Measurements from ENCODE around the gene PRRG3. TPM values are rescaled to one million over a fixed set of nuclear protein-coding genes. Genes with fewer than 3 reads are reported as not detected.
"Not testable (repeated sequence)": the region's sequence is repeated elsewhere in the genome, so short reads cannot be mapped to it uniquely, and the experiment has no call there.

The PRRG3 gene
- total RNA-seq = 1 to 10 TPM in 1 of 2 donors, under 1 TPM in 1; 0.37 to 2.1 TPM
- long read RNA-seq = 0 reads

- DNase-seq (no peak), ATAC-seq (no peak)
- intact Hi-C loops (cut with DNase I, micrococcal nuclease) = no loop called here
Observed at GRCh38 chrX:151694661-151695582, at the start of gene PRRG3. Gene PRRG3 (plus strand): TSS chrX:151695458. CDS start chrX:151698815, 3,357 bp downstream.

GRCh38 chrX:151675121-151675746 lies 20.0 kb upstream of the PRRG3 start:
- DNase-seq (no peak), ATAC-seq (no peak)
- intact Hi-C loops (cut with DNase I, micrococcal nuclease) = no loop called here

DNA sequence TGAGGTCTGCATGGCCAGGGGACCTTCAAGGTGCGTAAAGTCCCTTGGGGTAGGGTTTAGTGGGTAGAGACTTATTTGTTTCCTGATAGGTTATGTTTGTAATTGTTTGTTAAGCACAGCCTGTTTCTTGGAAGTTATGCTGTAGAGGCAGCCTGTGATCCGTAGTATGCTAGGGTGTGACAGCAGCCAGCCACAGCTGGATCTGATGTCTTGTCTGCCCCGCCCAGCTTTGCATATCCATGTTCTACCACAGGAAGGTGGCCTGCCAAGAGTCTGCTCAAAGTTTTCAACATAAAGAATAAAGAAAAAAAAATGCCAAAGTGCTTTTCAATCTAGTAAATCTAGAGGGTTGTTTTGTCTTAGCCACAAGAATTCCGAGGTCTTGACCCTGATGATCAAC lies 19.1 kb upstream of the PRRG3 start:
- ATAC-seq = no peak
- intact Hi-C loops (cut with DNase I, micrococcal nuclease) = no loop called here

DNA sequence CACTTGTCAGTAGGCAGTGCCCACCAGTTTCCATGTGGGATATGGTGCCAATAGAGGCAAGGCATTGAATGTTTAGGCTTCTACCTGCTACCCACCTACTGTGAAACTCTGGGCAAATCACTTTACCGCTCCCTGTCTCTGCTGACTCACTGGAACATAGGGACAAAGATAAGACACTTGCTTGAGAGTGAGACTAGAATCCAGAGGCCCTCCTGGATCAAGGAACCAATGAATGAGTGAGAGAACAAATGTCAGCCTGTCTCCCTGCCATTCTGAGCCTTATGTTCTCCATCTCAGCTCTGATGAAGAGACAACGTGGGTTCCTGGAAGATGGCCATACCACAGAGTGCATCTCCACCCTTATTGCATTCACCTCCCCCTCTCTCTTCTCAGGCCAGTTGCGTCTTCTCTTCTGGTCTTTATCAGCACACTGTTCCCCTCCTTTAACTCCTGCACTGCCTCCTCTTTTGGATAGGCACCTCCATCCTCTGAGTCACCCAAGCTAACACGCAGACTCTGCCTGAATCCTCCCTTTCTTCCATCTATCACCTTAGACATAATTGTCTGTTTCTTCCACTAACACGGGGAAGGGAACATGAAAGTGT lies 15.4 kb upstream of the PRRG3 start:
- ATAC-seq (no peak), DNase-seq (no peak)
- intact Hi-C loops (cut with DNase I, micrococcal nuclease) = loop anchor here in 1 of 2 donors (10.0 kb wide), 1 partner anchor 525 kb away; no protein-coding TSS in a partner anchor

More for the DNA sequence above, 19.1 kb upstream of the PRRG3 start:
- DNase-seq = no peak

DNA sequence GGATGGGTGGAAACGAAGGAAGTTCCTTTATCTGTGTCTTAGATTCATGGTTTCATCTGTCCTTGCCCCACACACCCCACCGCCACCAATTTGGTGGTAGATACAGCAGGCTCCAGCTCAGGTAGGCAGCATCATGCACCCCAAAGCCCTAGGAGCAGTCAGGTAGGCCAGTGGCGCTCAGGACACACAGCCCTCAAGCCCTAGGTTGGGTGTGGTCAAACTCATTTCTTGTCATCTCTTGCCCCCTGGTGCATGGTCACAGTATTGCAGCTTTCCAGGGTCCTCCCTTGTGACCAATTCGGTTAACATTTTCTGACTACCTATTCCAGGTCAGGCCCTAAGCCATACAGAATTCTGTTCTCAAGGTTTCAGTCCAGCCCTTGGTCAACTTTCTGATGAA lies 14.5 kb upstream of the PRRG3 start:
- DNase-seq = peak in 1 of 2 donors; percentile 61
- intact Hi-C loops (cut with DNase I, micrococcal nuclease) = loop anchor here in 1 of 2 donors (10.0 kb wide), 1 partner anchor 526 kb away; no protein-coding TSS in a partner anchor

GRCh38 chrX:151687635-151688034 lies 7.6 kb upstream of the PRRG3 start:
- intact Hi-C loops (cut with DNase I, micrococcal nuclease) = loop anchor here in 1 of 2 donors (10.0 kb wide), 1 partner anchor 533 kb away; no protein-coding TSS in a partner anchor
- ATAC-seq = no peak
- no peak for DNase-seq

More for the DNA sequence above, 14.5 kb upstream of the PRRG3 start:
- peak; percentile 64 for ATAC-seq

DNA sequence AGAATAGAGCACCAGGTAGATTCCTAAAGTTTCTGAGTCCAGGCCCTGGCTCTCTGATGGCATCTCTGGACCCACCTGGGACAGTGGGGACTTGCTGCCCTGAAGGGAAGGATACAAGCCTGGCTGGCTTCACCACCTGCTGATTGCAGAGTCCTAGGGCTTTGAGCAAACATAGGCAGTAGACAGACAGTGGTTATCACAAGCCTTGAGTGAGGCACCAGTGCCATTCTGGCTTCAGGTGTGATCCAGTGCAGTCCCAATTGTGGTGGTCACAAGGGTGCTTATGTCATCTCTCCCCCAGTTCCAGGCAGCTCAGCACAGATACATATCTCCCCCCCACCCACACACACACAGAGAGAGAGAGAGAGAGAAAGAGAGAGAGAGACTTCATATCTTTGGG lies 6.6 kb upstream of the PRRG3 start:
- intact Hi-C loops (cut with DNase I, micrococcal nuclease) = loop anchor here in 1 of 2 donors (10.0 kb wide), 1 partner anchor 534 kb away; no protein-coding TSS in a partner anchor
- no peak for ATAC-seq
- DNase-seq = no peak

DNA sequence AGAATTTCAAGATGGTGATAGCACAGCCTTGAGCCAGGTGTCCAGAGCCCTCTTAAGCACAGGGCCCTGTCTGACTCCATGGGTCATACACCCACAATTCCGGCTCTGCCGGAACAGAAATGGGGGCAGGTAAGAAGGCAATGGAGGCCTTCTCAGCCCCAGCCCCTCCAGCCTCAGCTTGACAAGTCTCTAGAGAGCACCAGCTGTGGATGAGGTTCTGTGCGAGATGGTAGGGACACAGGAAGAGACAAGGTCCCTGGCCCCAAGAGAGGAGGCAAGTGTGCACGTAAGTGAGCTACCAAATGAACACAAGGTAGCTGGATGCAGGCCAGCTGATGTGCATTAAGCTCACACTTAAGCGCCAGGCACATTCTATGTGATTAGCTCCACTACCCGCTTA lies 2.4 kb upstream of the PRRG3 start:
- intact Hi-C loops (cut with DNase I, micrococcal nuclease) = no loop called here

GRCh38 chrX:151694121-151694520 lies 1.1 kb upstream of the PRRG3 start:
- intact Hi-C loops (cut with DNase I, micrococcal nuclease) = no loop called here
- DNase-seq (no peak), ATAC-seq (no peak)

More for the DNA sequence above, 2.4 kb upstream of the PRRG3 start:
- DNase-seq = no peak
- no peak for ATAC-seq

- no peak for DNase-seq
- intact Hi-C loops (cut with DNase I, micrococcal nuclease) = no loop called here
- ATAC-seq = no peak
Observed at GRCh38 chrX:151695583-151696340, 504 bp downstream of the PRRG3 start.

- DNase-seq; intact Hi-C loops (cut with DNase I, micrococcal nuclease); ATAC-seq: not testable (repeated sequence)
Observed at GRCh38 chrX:151697082-151697481, 1.8 kb downstream of the PRRG3 start.

- intact Hi-C loops (cut with DNase I, micrococcal nuclease) = no loop called here
- ATAC-seq (no peak), DNase-seq (no peak)
Observed at GRCh38 chrX:151697522-151697921, 2.3 kb downstream of the PRRG3 start.

DNA sequence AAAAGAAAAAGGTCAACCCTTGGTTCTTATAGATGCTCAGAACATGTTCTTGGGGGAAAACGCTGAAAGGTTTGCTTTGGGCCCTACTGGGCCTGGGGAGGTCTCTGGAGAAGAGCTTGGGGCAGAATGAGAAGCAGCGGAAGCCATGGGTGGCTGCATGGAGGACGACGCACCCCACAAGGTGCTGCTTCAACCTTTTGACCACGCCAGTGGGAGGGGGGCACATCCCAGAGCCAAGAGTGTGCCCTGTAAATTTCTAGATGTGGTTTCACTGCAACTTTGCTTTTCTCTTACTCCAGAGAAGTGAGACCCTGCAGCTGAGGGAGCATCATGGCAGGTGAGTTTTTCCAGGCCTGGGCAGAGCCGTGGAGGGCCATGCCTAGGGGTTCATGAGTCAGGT lies 3.2 kb downstream of the PRRG3 start:
- DNase-seq (no peak), ATAC-seq (no peak)
- intact Hi-C loops (cut with DNase I, micrococcal nuclease) = no loop called here

GRCh38 chrX:151699746-151700145 lies 4.5 kb downstream of the PRRG3 start:
- intact Hi-C loops (cut with DNase I, micrococcal nuclease) = no loop called here
- no peak for DNase-seq
- no peak for ATAC-seq

GRCh38 chrX:151700581-151700980 lies 5.3 kb downstream of the PRRG3 start:
- intact Hi-C loops (cut with DNase I, micrococcal nuclease) = no loop called here
- ATAC-seq = no peak
- no peak for DNase-seq

DNA sequence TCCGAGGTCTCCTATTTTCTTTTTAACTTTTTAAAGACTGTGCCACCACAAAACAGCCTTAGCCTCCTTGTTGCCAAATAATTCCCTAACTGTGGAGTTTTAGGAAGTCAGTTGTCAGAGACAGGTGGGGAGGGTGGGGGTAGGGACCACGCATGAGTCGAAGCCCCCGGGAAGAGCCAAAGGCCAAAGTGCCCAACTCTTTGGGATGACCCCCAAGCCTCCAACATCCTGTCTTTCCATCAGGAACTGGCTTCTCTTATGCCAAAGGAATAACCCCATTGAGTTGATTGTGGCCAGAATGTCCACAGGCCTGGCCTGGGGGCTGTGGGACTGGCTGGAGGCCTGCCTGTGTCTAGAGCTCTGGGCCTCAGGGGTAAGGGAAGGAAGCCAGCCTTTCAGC lies 5.8 kb downstream of the PRRG3 start:
- no peak for DNase-seq
- ATAC-seq = no peak
- intact Hi-C loops (cut with DNase I, micrococcal nuclease) = no loop called here

- no peak for DNase-seq
- intact Hi-C loops (cut with DNase I, micrococcal nuclease) = no loop called here
- no peak for ATAC-seq
Observed at GRCh38 chrX:151701531-151701930, 6.3 kb downstream of the PRRG3 start.

DNA sequence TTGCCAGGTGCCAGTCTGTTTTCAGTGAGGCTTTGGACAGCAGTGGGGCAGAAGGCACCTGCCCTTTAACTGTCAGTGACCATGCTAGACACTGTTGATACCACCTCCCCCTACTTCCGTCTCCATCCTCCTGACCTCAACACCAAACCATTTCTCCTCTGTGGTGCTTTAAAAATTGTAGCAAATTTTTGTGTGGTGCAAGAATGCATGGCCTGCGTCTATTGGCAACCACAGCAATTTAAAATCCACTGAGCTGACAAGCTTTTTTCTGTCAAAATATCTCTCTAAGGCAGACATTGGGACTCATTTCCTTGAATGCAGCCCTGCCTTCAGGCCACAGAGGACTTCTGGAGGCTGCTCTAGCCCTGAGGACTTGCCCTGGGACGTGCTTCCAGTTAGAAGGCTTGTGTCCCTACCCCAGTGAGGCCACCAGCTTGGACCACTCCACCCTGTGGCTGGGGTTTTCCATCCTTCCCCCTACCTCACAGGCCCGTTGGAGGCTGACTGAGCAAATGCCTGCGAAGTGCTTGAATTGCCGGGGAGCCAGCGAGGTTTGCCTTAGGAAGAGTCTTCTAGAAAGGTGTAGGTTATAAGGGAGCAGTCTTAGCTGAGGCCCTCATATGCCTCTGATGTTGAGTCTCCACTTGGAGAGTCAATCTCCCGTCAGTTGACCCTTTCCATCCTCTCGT lies 6.9 kb downstream of the PRRG3 start:
- ATAC-seq (no peak), DNase-seq (no peak)
- intact Hi-C loops (cut with DNase I, micrococcal nuclease) = no loop called here
